Thyroid gland (tissue), 4 donors: Measurements from ENCODE around the gene STRN3. TPM values are rescaled to one million over a fixed set of nuclear protein-coding genes. Genes with fewer than 3 reads are reported as not detected.
"Not testable (repeated sequence)": the region's sequence is repeated elsewhere in the genome, so short reads cannot be mapped to it uniquely, and the experiment has no call there.

Experiments
- DNase-seq, 2 donors: peaks; one replicate each; pipeline ENCODE4 v3.0.0-alpha.2; 2019
- H3K27ac ChIP-seq, 3 donors: fragments of 200-600 bp; sonication (generic); 1 replicate in 2 of 3; 2 replicates in 1 of 3; pipeline ENCODE4 v1.5.1; 2016 to 2019; ENCODE audit warnings: mild to moderate bottlenecking in 1 of 3, moderate library complexity in 1 of 3
- H3K27me3 ChIP-seq: fragments of 200-600 bp; sonication (generic); one replicate; pipeline ENCODE4 v1.5.1; 2019
- H3K36me3 ChIP-seq, 2 donors: fragments of 200-600 bp; sonication (generic); one replicate each; pipeline ENCODE4 v1.5.1; 2016 to 2019
- H3K4me1 ChIP-seq, 2 donors: fragments of 200-600 bp; sonication (generic); one replicate each; pipeline ENCODE4 v1.5.1; 2017 to 2019
- H3K4me3 ChIP-seq, 3 donors: fragments of 200-600 bp; sonication (generic); replicated peaks in 1 of 3; 1 replicate in 2 of 3; 2 replicates in 1 of 3; pipeline ENCODE4 v1.5.1; 2016; ENCODE audit warnings: mild to moderate bottlenecking in 1 of 3
- H3K9me3 ChIP-seq: fragments of 200-600 bp; sonication (generic); one replicate; pipeline ENCODE4 v1.5.1; 2017
- CTCF ChIP-seq, 6 experiments: fragments of 200-600 bp in 3 of 6; fragments of 450-650 bp in 3 of 6; sonication (generic) in 3 of 6; IDR thresholded peaks; one replicate each; pipeline ENCODE4 v1.5.1; 2016 to 2019; ENCODE audit warnings: antibody characterized with exemption in 6 of 6, mild to moderate bottlenecking in 2 of 6, inconsistent platforms in 1 of 6, moderate library complexity in 1 of 6
- POLR2A ChIP-seq, 2 donors: fragments of 450-650 bp; IDR thresholded peaks; one replicate each; pipeline ENCODE4 v1.6.1; 2017; ENCODE audit warnings: antibody characterized with exemption in 2 of 2, mild to moderate bottlenecking in 2 of 2, moderate library complexity in 1 of 2
- WGBS, 2 donors: methylation state at CpG; one replicate each; pipeline ENCODE4 v1.1.5; 2017; 5-methylcytosine and 5-hydroxymethylcytosine counted together
- intact Hi-C: fragments of 100-400 bp; cut with DNase I; formaldehyde crosslinking; loops from one replicate; pipeline ENCODE4 v1.15.1; 2023
- total RNA-seq, 4 donors: library from RNA; depleted of rRNA; stranded (reverse); fragments of >200 nt; gene quantifications; one replicate each; pipeline ENCODE4 v1.2.3, GENCODE V29; 2016

Gene STRN3
- total RNA-seq, 4 donors from 2014 or later = 46.3 to 77.5 (median 53.6) TPM

GRCh38 chr14:30966415-30967363 lies 59.5 kb downstream of the STRN3 start:
- WGBS, 2 donors = 97 to 99% methylated on average over 15 of the region's 15 CpGs
- Histone ChIP-seq H3K4me1 (no peaks in the 10 kb centered on the region), H3K27ac (no peak overlapping the region), H3K27me3 (no peaks in the 10 kb centered on the region), H3K36me3 (no peaks in the 10 kb centered on the region), H3K4me3 (no peak overlapping the region), H3K9me3 (no peaks in the 10 kb centered on the region)
- no peak for DNase-seq
- no peak for TF ChIP-seq POLR2A (IDR thresholded peaks at IDR 0.05)
- TF ChIP-seq CTCF (IDR thresholded peaks at IDR 0.05) = no peak
- intact Hi-C loops = no loop called here

DNA sequence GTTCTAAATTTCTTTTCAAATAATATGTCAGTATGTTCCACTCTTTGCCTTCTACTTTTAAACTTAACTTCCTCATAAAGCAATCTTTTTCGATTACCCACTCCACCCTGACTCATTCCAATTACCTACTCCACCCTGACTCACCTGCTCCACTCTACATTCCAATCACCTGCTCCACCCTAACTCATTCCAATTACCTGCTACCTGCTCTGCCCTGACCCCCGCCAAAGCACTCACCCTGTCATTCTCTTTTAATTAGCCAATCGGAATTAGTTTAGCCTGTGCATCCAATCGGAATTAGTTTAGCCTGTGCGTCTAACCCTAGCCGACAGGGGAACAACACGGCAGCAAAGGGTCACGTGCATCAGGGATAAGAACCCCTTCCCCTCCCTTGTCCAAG lies 60.3 kb downstream of the STRN3 start:
- 96 to 97% methylated on average over 8 of the region's 8 CpGs for WGBS, 2 donors
- H3K4me1 ChIP-seq, H3K27ac ChIP-seq, H3K27me3 ChIP-seq, H3K9me3 ChIP-seq, DNase-seq, intact Hi-C loops, H3K36me3 ChIP-seq, H3K4me3 ChIP-seq: not testable (repeated sequence)

DNA sequence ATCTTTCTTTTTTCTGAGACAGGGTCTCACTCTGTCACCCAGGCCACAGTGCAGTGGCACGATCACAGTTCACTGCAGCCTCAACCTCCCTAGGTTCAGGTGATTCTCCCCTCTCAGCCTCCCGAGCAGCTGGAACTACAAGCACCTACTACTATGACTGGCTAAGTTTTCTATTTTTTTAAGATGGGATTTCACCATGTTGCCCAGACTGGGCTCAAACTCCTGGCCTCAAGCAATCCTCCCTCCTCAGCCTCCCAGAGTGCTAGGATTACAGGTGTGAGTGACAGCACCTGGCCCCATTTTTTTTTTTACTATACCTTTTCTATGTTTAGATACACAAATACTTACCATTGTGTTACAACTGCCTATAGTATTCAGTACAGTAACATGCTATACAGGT lies 63.6 kb downstream of the STRN3 start:
- H3K9me3 ChIP-seq, H3K27ac ChIP-seq, DNase-seq, H3K4me1 ChIP-seq, H3K4me3 ChIP-seq, H3K27me3 ChIP-seq, intact Hi-C loops, H3K36me3 ChIP-seq: not testable (repeated sequence)
- 98 to 100% methylated on average over 2 of the region's 2 CpGs for WGBS, 2 donors

- Histone ChIP-seq H3K9me3 (no peaks in the 10 kb centered on the region), H3K27ac (no peak overlapping the region), H3K36me3 (no peaks in the 10 kb centered on the region), H3K4me3 (no peak overlapping the region), H3K4me1 (peaks cover 8 to 9% of the 10 kb centered on the region in 2 donors), H3K27me3 (no peaks in the 10 kb centered on the region)
- no peak for DNase-seq
- TF ChIP-seq CTCF (IDR thresholded peaks at IDR 0.05) (no peak), POLR2A (IDR thresholded peaks at IDR 0.05) (no peak)
- intact Hi-C loops = no loop called here
- WGBS, 2 donors = 96 to 97% methylated on average over 5 of the region's 5 CpGs
Measured at GRCh38 chr14:30961330-30961729, 64.8 kb downstream of the STRN3 start.

DNA sequence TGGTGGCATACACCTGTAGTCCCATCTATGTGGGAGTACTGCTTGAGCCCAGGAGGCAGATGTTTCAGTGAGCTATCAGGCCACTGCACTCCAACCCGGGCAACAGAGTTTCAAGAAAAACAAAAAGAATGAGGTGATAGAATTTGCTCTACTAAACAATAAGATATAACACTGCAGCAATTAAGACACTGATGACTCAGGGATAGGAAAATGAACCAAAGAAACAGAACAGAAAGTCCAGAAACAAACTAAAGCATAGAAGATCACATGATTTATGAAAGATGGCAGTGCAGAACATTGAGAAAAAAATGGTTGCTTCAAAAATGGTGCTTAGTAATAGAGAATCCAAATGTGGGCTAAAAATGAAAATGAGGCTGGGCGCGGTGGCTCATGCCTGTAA lies 66.0 kb downstream of the STRN3 start:
- WGBS, 2 donors = 90 to 96% methylated on average over 3 of the region's 3 CpGs
- H3K4me1 ChIP-seq = peaks cover 8 to 9% of the 10 kb centered on the region in 2 donors
- no peaks in the 10 kb centered on the region for H3K27me3 ChIP-seq
- no peak overlapping the region for H3K27ac ChIP-seq
- no peaks in the 10 kb centered on the region for H3K36me3 ChIP-seq
- DNase-seq = no peak
- H3K4me3 ChIP-seq = no peak overlapping the region
- no peaks in the 10 kb centered on the region for H3K9me3 ChIP-seq
- intact Hi-C loops = no loop called here
- TF ChIP-seq CTCF (IDR thresholded peaks at IDR 0.05) (no peak), POLR2A (IDR thresholded peaks at IDR 0.05) (no peak)
